Aorta (tissue), 5 donors: ENCODE measurements around the gene AGK. TPM values are rescaled to one million over a fixed set of nuclear protein-coding genes. Genes with fewer than 3 reads are reported as not detected.

ENCODE experiments used
- ATAC-seq: fragments of 200-7000 bp; cut with Tn5 transposase; one replicate; pipeline ENCODE4 v1.9.1; 2022; ENCODE audit warnings: moderate library complexity; ENCODE audit not compliant: low FRiP score
- DNase-seq, 2 donors: peaks; one replicate each; pipeline ENCODE4 v3.0.0-alpha.2; 2020
- H3K27ac ChIP-seq, 2 donors: one replicate each; pipeline ENCODE4 v1.5.1; 2013; ENCODE audit warnings: low read length in 2 of 2, mild to moderate bottlenecking in 2 of 2, moderate library complexity in 2 of 2, control low read depth in 1 of 2, inconsistent platforms in 1 of 2, low read depth in 1 of 2
- H3K27me3 ChIP-seq, 2 donors: one replicate each; pipeline ENCODE4 v1.6.1; 2013; ENCODE audit warnings: control low read depth in 1 of 2, low read length in 1 of 2, mild to moderate bottlenecking in 1 of 2, moderate library complexity in 1 of 2; ENCODE audit not compliant: insufficient read depth in 2 of 2, control insufficient read depth in 1 of 2
- H3K36me3 ChIP-seq, 2 donors: one replicate each; pipeline ENCODE4 v1.6.1; 2013; ENCODE audit warnings: control low read depth in 1 of 2, low read length in 1 of 2, mild to moderate bottlenecking in 1 of 2; ENCODE audit not compliant: insufficient read depth in 2 of 2, control insufficient read depth in 1 of 2
- H3K4me1 ChIP-seq, 2 donors: one replicate each; pipeline ENCODE4 v1.6.1; 2013; ENCODE audit warnings: low read length in 2 of 2, control low read depth in 1 of 2, mild to moderate bottlenecking in 1 of 2, moderate library complexity in 1 of 2; ENCODE audit not compliant: insufficient read depth in 2 of 2, control insufficient read depth in 1 of 2
- H3K4me3 ChIP-seq, 2 donors: one replicate each; pipeline ENCODE4 v1.5.1; 2013; ENCODE audit warnings: low read length in 2 of 2, control low read depth in 1 of 2, mild to moderate bottlenecking in 1 of 2
- H3K9me3 ChIP-seq: one replicate; pipeline ENCODE4 v1.6.1; 2013; ENCODE audit warnings: mild to moderate bottlenecking, low read length; ENCODE audit not compliant: control insufficient read depth
- WGBS, 2 donors: extraction: QIAGEN DNeasy Blood & Tissue Kit; methylation state at CpG; one replicate each; pipeline ENCODE4 v1.1.7; 2013; 5-methylcytosine and 5-hydroxymethylcytosine counted together
- intact Hi-C, 2 donors: fragments of 100-400 bp; cut with DNase I; formaldehyde crosslinking; loops; one replicate each; pipeline versions ENCODE4 v1.14.2 to v1.15.0; 2022
- polyA plus RNA-seq, 2 donors: library from polyadenylated mRNA; stranded (reverse); fragments of 200-250 nt; gene quantifications; one replicate each; pipeline ENCODE4 v1.2.3, GENCODE V29; 2013
- total RNA-seq, 2 donors: library from RNA; stranded (reverse); fragmentation: NEBNext Ultra II Directional; extraction: Animal tissue kit (Norgen Biotek cat#: 25700); gene quantifications; one replicate each; pipeline ENCODE4 v1.2.1, GENCODE V29; 2021
- donor health status: healthy with polysubstance abuse.
- donor health status: Bipolar disorder and iron deficiency.
- donor health status: DM: no; HTN: no; CAD: no.
- donor health status: DM: no; HTN: no; CAD: no.
- donor health status: DM: yes; HTN: yes; CAD: no.

AGK gene
- total and polyA plus RNA-seq, 4 donors: 4.6 to 29.3 (median 16.3) TPM

DNA sequence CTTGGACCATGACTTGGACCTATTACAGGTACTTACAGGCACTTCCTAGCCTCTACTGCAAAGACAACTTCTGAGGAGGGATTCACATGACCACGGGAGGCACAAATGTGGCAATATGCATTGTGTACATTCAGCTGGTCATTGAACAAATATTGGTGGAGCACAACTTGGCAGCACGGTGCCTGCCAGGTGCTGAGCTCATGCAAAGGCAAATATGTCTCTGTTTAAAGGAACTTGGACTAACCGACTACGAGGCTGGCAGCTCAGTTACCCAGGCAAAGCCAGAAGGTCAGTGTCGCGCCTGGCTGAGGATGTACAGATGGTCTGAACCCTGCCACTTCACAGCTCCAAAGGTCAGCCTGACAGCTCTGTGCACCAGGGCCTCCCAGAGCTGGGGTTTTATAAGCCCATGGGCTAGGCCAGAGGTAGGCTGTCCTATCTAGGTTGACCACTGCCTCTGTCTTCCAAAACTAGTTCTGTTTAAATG is 144.6 kb downstream of the AGK start:
- intact Hi-C loops: no loop called here
- no peak overlapping the region for H3K4me3 ChIP-seq
- no peaks in the 10 kb centered on the region for H3K36me3 ChIP-seq
- H3K9me3 ChIP-seq: no peaks in the 10 kb centered on the region
- peak overlapping the region in 1 of 2 donors; percentile 14 for H3K27ac ChIP-seq
- no peak for DNase-seq
- H3K27me3 ChIP-seq: no peaks in the 10 kb centered on the region
- ATAC-seq: peak; percentile 29
- peaks cover 6 to 9% of the 10 kb centered on the region in 2 donors for H3K4me1 ChIP-seq
- WGBS, 2 donors: 33 to 43% methylated on average over 6 of the region's 6 CpGs

DNA sequence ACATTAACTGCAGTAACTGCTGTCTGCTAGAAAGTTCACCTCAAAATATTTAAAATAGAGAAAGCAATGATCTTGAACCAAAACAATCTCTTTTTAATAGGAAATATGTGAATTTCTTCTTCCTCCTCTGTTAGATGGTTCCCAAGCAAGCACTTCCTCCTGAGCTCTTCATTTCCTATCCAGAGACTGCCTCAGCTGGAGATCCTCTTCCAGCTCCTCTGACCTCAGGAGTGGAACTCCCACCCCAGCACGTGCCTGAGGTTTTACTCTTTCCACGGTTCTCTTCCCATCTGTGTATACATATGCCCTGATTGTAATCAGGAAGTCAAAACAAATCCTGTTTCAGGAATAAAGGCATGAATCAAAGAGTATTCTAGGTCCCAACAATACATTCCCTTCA is 145.1 kb downstream of the AGK start:
- ATAC-seq: no peak
- Histone ChIP-seq H3K4me3 (no peak overlapping the region), H3K36me3 (no peaks in the 10 kb centered on the region), H3K27ac (no peak overlapping the region), H3K27me3 (no peaks in the 10 kb centered on the region), H3K4me1 (peaks cover 6 to 9% of the 10 kb centered on the region in 2 donors), H3K9me3 (no peaks in the 10 kb centered on the region)
- intact Hi-C loops: no loop called here
- DNase-seq: no peak
- WGBS, 2 donors: 27 to 31% methylated on average over 2 of the region's 2 CpGs

DNA sequence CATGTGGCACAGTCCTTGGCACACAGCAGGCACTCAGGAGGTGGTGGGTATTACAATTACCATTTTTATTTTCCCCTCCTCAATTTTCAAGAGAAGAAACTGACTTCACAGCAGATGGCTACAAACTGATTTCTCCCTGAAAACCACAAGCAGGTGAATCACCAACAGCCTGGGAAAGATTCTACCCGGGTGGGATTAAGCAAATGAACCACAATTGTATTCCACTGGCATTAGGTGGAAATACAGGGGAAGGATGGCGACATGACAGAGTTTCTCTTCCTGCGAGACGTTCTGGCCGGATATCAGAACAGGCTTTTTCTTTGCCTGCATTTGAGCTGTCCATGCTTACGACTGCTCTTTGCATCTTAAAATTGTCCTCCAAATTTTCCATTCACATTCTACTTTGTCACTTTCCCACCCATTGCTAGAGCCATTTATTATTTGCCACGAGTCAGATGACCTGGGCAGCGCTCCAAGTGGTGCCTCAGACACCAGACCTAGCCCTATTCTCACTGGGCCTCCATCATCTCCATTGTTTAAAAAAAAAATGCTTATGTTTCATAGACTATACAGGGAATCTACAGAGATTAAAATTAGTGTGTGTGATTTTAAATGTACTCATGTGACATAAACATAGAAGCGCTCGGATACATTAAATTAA is 146.1 kb downstream of the AGK start:
- Histone ChIP-seq H3K4me3 (no peak overlapping the region), H3K9me3 (no peaks in the 10 kb centered on the region), H3K27ac (no peak overlapping the region), H3K4me1 (peaks cover 6 to 9% of the 10 kb centered on the region in 2 donors), H3K27me3 (no peaks in the 10 kb centered on the region), H3K36me3 (no peaks in the 10 kb centered on the region)
- WGBS, 2 donors: 67 to 70% methylated on average over 10 of the region's 10 CpGs
- intact Hi-C loops: no loop called here
- ATAC-seq (no peak), DNase-seq (peak in 1 of 2 donors; percentile 72)

DNA sequence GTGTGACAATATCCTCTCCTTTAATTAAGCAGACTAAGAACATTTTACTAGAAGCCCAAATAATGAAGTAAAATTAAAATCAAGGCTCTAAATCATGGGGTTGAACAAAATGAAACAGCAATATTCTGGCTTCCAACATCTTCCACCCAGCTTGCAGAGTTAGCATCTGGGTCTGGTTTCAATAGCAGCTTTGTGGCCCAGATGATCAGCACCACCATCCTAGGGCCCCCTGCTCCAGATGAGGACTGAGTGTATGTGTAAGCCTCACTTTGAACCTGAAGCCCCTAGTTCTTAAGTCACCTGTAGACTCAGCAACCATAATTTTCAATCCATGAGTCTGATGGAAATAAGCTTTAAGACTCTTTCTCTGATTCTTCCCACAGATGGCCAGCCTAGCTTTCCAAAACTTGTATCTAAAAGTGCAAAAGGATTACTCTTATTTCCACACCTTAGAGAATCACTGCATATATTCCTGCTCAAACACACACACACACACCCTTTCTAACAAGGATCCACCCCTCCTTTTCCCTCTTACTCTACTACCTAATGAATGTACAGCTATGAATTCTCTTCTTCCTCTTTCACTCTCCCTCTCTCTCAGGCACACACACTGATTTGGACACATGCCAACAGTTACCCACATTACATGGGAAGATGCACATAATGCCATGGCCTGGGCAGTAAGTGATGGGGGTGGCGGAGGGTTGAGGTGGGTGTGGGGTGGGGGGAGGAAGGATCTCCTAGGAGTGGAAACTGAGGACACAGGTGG is 147.2 kb downstream of the AGK start:
- DNase-seq (no peak), ATAC-seq (no peak)
- WGBS, 2 donors: 77 to 83% methylated on average over 1 of the region's 1 CpG
- peaks cover 6 to 9% of the 10 kb centered on the region in 2 donors for H3K4me1 ChIP-seq
- H3K4me3 ChIP-seq: no peak overlapping the region
- no peaks in the 10 kb centered on the region for H3K9me3 ChIP-seq
- no peaks in the 10 kb centered on the region for H3K27me3 ChIP-seq
- intact Hi-C loops: no loop called here
- H3K27ac ChIP-seq: no peak overlapping the region
- H3K36me3 ChIP-seq: no peaks in the 10 kb centered on the region

GRCh38 chr7:141699860-141700259 is 148.7 kb downstream of the AGK start:
- ATAC-seq (no peak), DNase-seq (no peak)
- intact Hi-C loops: loop anchor here (5.0 kb wide), 2 partner anchors 37 to 43 kb away; partner anchors contain the start of gene SSBP1 (in 1 of the 2)
- no peak overlapping the region for H3K4me3 ChIP-seq
- H3K9me3 ChIP-seq: no peaks in the 10 kb centered on the region
- H3K36me3 ChIP-seq: no peaks in the 10 kb centered on the region
- WGBS, 2 donors: 57 to 62% methylated on average over 3 of the region's 3 CpGs
- H3K4me1 ChIP-seq: peaks cover 6 to 14% of the 10 kb centered on the region in 2 donors
- H3K27ac ChIP-seq: peak overlapping the region in 1 of 2 donors; percentile 24
- no peaks in the 10 kb centered on the region for H3K27me3 ChIP-seq

GRCh38 chr7:141700296-141700847 is 149.2 kb downstream of the AGK start:
- Histone ChIP-seq H3K36me3 (no peaks in the 10 kb centered on the region), H3K9me3 (no peaks in the 10 kb centered on the region), H3K4me1 (peaks cover 6 to 16% of the 10 kb centered on the region in 2 donors), H3K27me3 (no peaks in the 10 kb centered on the region), H3K4me3 (peak overlapping the region in 1 of 2 donors; percentile 99), H3K27ac (peak overlapping the region in 1 of 2 donors; percentile 67)
- no peak for DNase-seq
- intact Hi-C loops: loop anchor here (5.0 kb wide), 2 partner anchors 37 to 43 kb away; partner anchors contain the start of gene SSBP1 (in 1 of the 2)
- ATAC-seq: no peak
- WGBS, 2 donors: 37 to 39% methylated on average over 5 of the region's 5 CpGs

GRCh38 chr7:141700848-141701371 is 149.7 kb downstream of the AGK start:
- WGBS, 2 donors: 6 to 7% methylated on average over 20 of the region's 20 CpGs
- intact Hi-C loops: loop anchor here (5.0 kb wide), 2 partner anchors 36 to 44 kb away; partner anchors contain the start of gene SSBP1 (in 1 of the 2)
- Histone ChIP-seq H3K4me1 (peaks cover 4 to 11% of the 10 kb centered on the region in 2 donors), H3K36me3 (no peaks in the 10 kb centered on the region), H3K27ac (peak overlapping the region; percentile 23 to 67), H3K27me3 (no peaks in the 10 kb centered on the region), H3K4me3 (peak overlapping the region; percentile 99 to 100), H3K9me3 (no peaks in the 10 kb centered on the region)
- DNase-seq (no peak), ATAC-seq (no peak)

DNA sequence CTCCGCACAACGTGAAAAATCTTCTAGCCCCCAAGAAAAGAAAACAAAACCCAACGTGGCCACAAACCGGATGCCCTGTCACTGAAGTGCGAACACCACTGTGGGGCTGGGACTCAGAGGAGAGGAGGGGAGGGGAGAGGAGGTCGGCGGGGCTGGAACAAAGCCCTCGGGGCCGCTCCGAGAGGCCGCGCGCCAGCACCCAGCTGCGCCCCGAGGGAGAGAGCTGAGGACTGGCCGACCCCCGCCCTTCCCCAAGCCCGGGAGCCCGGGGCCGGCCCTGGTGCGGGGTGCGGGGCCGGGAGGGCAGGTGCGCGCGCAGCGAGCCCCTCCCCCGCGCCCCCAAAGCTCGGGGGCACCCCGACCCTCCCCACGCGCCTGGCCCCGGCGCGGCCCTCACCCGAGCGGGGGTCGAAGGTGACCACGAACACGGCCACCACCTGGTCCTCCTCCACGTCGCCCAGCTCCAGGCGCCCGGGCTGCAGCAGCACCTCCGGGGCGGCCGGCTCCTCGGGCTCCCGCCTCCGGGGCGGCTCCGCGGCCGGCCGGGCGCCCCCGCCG is 150.4 kb downstream of the AGK start:
- WGBS, 2 donors: 0% methylated on average over 37 to 59 of the region's 59 CpGs
- Histone ChIP-seq H3K4me3 (peak overlapping the region; percentile 99 to 100), H3K9me3 (no peaks in the 10 kb centered on the region), H3K27me3 (no peaks in the 10 kb centered on the region), H3K27ac (peak overlapping the region; percentile 23 to 95), H3K36me3 (no peaks in the 10 kb centered on the region), H3K4me1 (peaks cover 3 to 10% of the 10 kb centered on the region in 2 donors)
- ATAC-seq (peak; percentile 57), DNase-seq (peak; percentile 66 to 78)
- intact Hi-C loops: loop anchor here (2.0 to 5.0 kb wide), 3 partner anchors 36 to 44 kb away; partner anchors contain the start of gene SSBP1 (in 2 of the 2)
